Urinary bladder (tissue), 4 donors: ENCODE measurements around the gene CLCN7. TPM values are rescaled to one million over a fixed set of nuclear protein-coding genes. Genes with fewer than 3 reads are reported as not detected.
"Not testable (repeated sequence)": the region's sequence is repeated elsewhere in the genome, so short reads cannot be mapped to it uniquely, and the experiment has no call there.

Experiments used
- DNase-seq: peaks from one replicate; pipeline ENCODE4 v3.0.0-alpha.2; 2015; ENCODE audit errors: extremely low spot score
- H3K27ac ChIP-seq: one replicate; pipeline ENCODE4 v1.5.1; 2013; ENCODE audit warnings: low read depth, mild to moderate bottlenecking, moderate library complexity
- H3K36me3 ChIP-seq: one replicate; pipeline ENCODE4 v1.6.1; 2013; ENCODE audit warnings: mild to moderate bottlenecking, moderate library complexity; ENCODE audit not compliant: insufficient read depth
- H3K4me1 ChIP-seq: one replicate; pipeline ENCODE4 v1.6.1; 2013; ENCODE audit warnings: mild to moderate bottlenecking, moderate library complexity; ENCODE audit not compliant: insufficient read depth
- H3K4me3 ChIP-seq: one replicate; pipeline ENCODE4 v1.5.1; 2013; ENCODE audit warnings: low read depth, low read length
- WGBS: extraction: QIAGEN DNeasy Blood & Tissue Kit; methylation state at CpG from one replicate; pipeline ENCODE4 v1.1.7; 2013; 5-methylcytosine and 5-hydroxymethylcytosine counted together
- polyA plus RNA-seq: library from polyadenylated mRNA; stranded (reverse); fragments of 200-250 nt; gene quantifications from one replicate; pipeline ENCODE4 v1.2.3, GENCODE V29; 2013
- total RNA-seq: library from RNA; depleted of rRNA; stranded (reverse); fragments of >200 nt; gene quantifications from one replicate; pipeline ENCODE4 v1.2.3, GENCODE V29; 2014
- donor health status: healthy with polysubstance abuse.
- donor health status: healthy.

CLCN7 gene
- total and polyA plus RNA-seq, 2 donors: 19.6 to 64.0 TPM

DNA sequence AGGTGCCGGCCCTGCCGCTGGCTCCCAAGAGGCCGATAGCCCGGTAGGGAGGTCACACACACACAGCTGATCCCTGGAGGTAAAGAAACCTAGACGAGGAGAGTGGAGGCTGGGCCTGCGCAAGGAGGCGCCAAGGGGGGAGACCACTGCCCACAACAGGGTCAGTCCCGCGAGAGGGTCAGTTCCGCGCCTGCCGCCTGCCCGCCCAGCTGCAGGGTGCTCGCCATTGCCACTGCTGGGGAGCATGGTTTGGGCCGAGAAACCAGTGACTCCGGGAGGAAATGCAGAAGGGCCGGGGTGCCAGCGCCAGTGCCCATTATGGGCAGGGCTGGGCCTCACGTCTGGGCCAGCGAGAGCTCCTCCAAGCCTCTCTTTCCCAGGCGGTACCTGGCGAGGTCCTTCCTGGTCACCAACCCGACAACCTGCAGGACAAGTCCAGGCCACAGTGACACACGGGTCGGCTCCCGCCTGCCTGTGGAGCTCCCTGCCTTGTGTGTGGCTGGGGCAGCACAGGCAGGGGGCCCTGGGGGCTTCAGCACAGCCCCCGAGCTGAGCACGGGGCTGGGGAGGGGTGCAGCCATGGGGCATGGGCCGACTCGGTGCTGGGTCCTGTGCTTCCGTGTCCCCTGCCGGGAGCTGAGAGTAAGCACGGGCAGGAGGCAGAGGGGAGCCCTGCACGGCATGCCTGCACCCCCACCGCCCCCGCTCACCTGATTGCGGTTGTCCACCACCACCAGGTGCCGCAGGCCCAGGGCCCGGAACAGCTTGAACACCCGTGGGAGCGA lies 28.3 kb downstream of the CLCN7 start:
- peaks cover 2% of the 10 kb centered on the region for H3K36me3 ChIP-seq
- no peak for DNase-seq
- H3K27ac ChIP-seq: no peak overlapping the region
- 94% methylated on average over 41 of the region's 41 CpGs for WGBS
- H3K4me3 ChIP-seq: no peak overlapping the region
- H3K4me1 ChIP-seq: no peaks in the 10 kb centered on the region

DNA sequence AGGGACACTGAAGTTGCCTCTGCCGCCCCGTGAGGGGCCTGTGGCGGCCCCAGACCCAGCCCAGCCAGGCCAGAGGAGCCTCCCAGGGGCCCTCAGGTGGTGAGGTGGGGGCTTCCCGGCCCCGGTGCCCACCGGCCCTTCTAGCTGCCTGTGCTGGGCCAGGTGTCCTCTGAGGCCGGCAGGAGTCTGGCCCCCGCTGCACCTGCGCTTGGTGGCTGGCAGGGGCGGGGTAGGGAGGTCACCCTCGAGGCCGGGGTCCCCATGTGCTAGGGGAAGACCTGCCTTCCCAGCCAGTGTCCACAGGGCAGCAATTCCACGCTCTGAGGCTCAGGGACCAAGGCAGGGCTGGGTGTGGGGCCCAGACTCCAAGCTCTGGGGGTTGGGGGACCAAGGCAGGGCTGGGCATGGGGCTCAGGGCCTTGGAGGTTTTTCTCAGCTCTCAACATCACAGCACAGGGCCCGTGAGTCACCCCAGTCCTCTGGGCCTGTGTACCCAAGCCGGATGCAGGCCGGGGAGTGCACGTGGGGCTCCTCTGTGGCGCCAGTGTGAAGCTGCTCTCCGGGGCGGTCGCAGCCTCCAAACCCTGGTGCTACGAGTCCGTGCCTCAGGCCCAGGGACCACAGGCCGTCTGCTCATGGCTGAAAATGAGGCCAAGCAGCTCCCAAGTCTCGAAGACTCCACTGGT lies 29.2 kb downstream of the CLCN7 start:
- no peak overlapping the region for H3K27ac ChIP-seq
- no peak for DNase-seq
- peaks cover 2% of the 10 kb centered on the region for H3K36me3 ChIP-seq
- no peaks in the 10 kb centered on the region for H3K4me1 ChIP-seq
- WGBS: 87% methylated on average over 25 of the region's 25 CpGs
- no peak overlapping the region for H3K4me3 ChIP-seq

- 86% methylated on average over 48 of the region's 48 CpGs for WGBS
- Histone ChIP-seq H3K27ac (no peak overlapping the region), H3K36me3 (peaks cover 2% of the 10 kb centered on the region), H3K4me1 (no peaks in the 10 kb centered on the region), H3K4me3 (no peak overlapping the region)
- DNase-seq: no peak
Measured at GRCh38 chr16:1444730-1445517, 29.9 kb downstream of the CLCN7 start.

- H3K36me3 ChIP-seq: peaks cover 2% of the 10 kb centered on the region
- DNase-seq: no peak
- no peak within 1 kb of the TSS for H3K4me3 ChIP-seq
- 71% methylated on average over 27 of the region's 27 CpGs for WGBS
- H3K27ac ChIP-seq: no peak within 1 kb of the TSS
- H3K4me1 ChIP-seq: no peaks in the 10 kb centered on the region
Measured at GRCh38 chr16:1443980-1444729, 30.7 kb downstream of the CLCN7 start, which contains the start of gene CCDC154. Gene CCDC154 (minus strand): TSS chr16:1444556. CDS start chr16:1444322, 234 bp downstream.

DNA sequence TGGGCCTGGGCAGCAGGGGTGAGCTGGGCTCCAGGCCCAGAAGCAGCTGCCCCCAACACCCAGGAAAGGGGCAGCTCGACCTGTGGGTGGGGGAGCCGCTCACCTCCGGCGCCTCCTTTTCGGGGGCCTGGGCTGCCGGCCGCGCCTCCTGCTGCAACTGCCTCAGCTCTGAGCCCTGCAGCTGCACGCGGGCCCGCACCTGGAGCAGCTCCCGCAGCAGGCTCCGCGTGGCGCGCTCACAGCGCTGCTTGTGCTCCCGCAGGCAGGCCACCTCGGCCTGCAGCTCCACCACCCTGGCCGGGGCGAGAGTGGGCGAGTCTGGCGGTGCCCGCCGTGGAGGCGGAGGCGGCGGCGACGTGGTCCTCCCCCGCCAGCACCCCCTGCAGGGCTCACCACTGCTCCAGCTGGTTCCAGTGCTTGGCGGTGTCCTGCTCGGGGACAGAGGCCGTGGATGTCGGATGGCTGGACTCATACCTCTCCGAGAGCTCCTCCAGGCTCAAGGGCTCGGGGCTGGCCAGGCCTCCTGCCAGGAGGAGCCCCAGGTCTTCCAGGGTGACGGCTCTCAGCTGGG lies 31.3 kb downstream of the CLCN7 start:
- H3K4me1 ChIP-seq: no peaks in the 10 kb centered on the region
- WGBS: 75% methylated on average over 38 of the region's 38 CpGs
- H3K4me3 ChIP-seq: no peak overlapping the region
- H3K36me3 ChIP-seq: peaks cover under 1% of the 10 kb centered on the region
- no peak for DNase-seq
- H3K27ac ChIP-seq: no peak overlapping the region

DNA sequence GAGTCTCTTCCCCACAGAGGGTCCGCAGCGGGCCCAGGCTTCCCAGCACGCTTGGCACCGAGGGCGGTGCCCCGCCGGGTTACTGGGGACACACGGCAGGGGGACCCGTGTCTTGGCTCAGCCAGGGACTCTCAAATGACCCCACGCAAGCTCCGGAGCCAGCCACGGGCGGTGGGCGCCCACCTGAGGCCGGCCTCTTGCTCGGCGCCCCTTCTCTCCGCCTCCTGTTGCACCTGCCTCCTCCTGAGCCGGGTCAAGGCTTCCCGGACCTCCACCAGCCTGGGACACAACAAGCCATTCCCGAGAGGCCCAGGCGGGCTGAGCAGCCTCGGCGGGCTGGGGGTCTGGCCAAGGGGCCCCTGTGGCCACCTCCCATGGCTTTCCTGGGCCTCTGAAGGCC lies 32.1 kb downstream of the CLCN7 start:
- no peaks in the 10 kb centered on the region for H3K4me1 ChIP-seq
- WGBS: 82% methylated on average over 24 of the region's 24 CpGs

GRCh38 chr16:1441391-1441829 lies 33.4 kb downstream of the CLCN7 start:
- Histone ChIP-seq H3K27ac (no peak overlapping the region), H3K36me3 (no peaks in the 10 kb centered on the region), H3K4me3 (no peak overlapping the region), H3K4me1 (no peaks in the 10 kb centered on the region)
- DNase-seq: no peak
- WGBS: 70% methylated on average over 22 of the region's 22 CpGs

More for the DNA sequence above, 32.1 kb downstream of the CLCN7 start:
- Histone ChIP-seq H3K4me3 (no peak overlapping the region), H3K36me3 (no peaks in the 10 kb centered on the region), H3K27ac (no peak overlapping the region)
- DNase-seq: no peak

DNA sequence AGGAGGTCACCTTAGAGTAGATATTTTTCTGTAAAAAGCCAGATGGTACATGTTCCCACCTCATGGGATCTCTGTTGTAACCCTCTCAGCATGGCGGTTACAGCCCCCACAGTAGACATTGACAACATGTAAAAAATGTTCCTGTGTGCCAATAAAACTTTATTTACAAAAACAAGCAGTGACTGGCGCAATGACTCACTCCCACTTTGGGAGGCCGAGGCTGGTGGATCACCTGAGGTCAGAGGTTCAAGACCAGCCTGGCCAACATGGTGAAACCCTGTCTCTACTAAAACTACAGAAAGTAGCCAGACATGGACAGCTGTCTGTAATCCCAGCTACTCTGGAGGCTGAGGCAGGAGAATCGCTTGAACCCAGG lies 35.1 kb downstream of the CLCN7 start:
- not testable (repeated sequence) for DNase-seq, H3K36me3 ChIP-seq, H3K4me1 ChIP-seq, H3K4me3 ChIP-seq, H3K27ac ChIP-seq
- WGBS: 91% methylated on average over 4 of the region's 4 CpGs

GRCh38 chr16:1439058-1439698 lies 35.6 kb downstream of the CLCN7 start:
- Histone ChIP-seq H3K4me1 (no peaks in the 10 kb centered on the region), H3K27ac (no peak overlapping the region), H3K4me3 (no peak overlapping the region), H3K36me3 (no peaks in the 10 kb centered on the region)
- WGBS: 90% methylated on average over 27 of the region's 27 CpGs
- no peak for DNase-seq

GRCh38 chr16:1438229-1439057 lies 36.4 kb downstream of the CLCN7 start:
- no peak for DNase-seq
- H3K4me1 ChIP-seq: no peaks in the 10 kb centered on the region
- WGBS: 83% methylated on average over 35 of the region's 35 CpGs
- no peak overlapping the region for H3K4me3 ChIP-seq
- H3K27ac ChIP-seq: no peak overlapping the region
- no peaks in the 10 kb centered on the region for H3K36me3 ChIP-seq

- Histone ChIP-seq H3K4me1 (no peaks in the 10 kb centered on the region), H3K4me3 (no peak overlapping the region), H3K36me3 (no peaks in the 10 kb centered on the region), H3K27ac (no peak overlapping the region)
- WGBS: 84% methylated on average over 22 of the region's 22 CpGs
- no peak for DNase-seq
Measured at GRCh38 chr16:1437606-1438005, 37.2 kb downstream of the CLCN7 start.
